Gastrocnemius medialis (tissue), 4 donors: ENCODE results near the gene BNIP5. TPM values are rescaled to one million over a fixed set of nuclear protein-coding genes. Genes with fewer than 3 reads are reported as not detected.

ENCODE experiments used
- ATAC-seq, 2 donors: fragments of 150-250 bp; one replicate each; pipeline ENCODE4 v1.9.1; 2016
- DNase-seq, 2 donors: peaks; one replicate each; pipeline ENCODE4 v3.0.0-alpha.2; 2019
- H3K27ac ChIP-seq, 4 donors: fragments of 200-600 bp; sonication (generic); 1 replicate in 1 of 4; 2 replicates in 3 of 4; pipeline ENCODE4 v1.5.1; 2016 to 2018; ENCODE audit warnings: mild to moderate bottlenecking in 2 of 4, moderate library complexity in 1 of 4
- H3K27me3 ChIP-seq, 3 donors: fragments of 200-600 bp; sonication (generic) in 2 of 3; 1 replicate in 1 of 3; 2 replicates in 2 of 3; pipeline versions ENCODE4 v1.5.1 to v1.6.0; 2016 to 2019; ENCODE audit warnings: mild to moderate bottlenecking in 1 of 3, moderate library complexity in 1 of 3
- H3K36me3 ChIP-seq, 2 donors: fragments of 200-600 bp; sonication (generic) in 1 of 2; one replicate each; pipeline ENCODE4 v1.5.1; 2017 to 2018
- H3K4me1 ChIP-seq, 2 donors: fragments of 200-600 bp; sonication (generic) in 1 of 2; one replicate each; pipeline ENCODE4 v1.5.1; 2016 to 2017; ENCODE audit warnings: mild to moderate bottlenecking in 2 of 2
- H3K4me3 ChIP-seq, 4 donors: fragments of 200-600 bp; sonication (generic) in 3 of 4; 1 replicate in 1 of 4; 2 replicates in 3 of 4; pipeline ENCODE4 v1.5.1; 2016 to 2019; ENCODE audit warnings: mild to moderate bottlenecking in 2 of 4
- H3K9me3 ChIP-seq, 3 donors: fragments of 200-600 bp; sonication (generic) in 2 of 3; 1 replicate in 1 of 3; 2 replicates in 2 of 3; pipeline ENCODE4 v1.5.1; 2016 to 2019
- POLR2A ChIP-seq, 2 donors: fragments of 450-650 bp; IDR thresholded peaks; one replicate each; pipeline ENCODE4 v1.6.1; 2017; ENCODE audit warnings: antibody characterized with exemption in 2 of 2, mild to moderate bottlenecking in 2 of 2, moderate library complexity in 2 of 2
- in situ Hi-C, 4 donors: fragments of 200-750 bp; cut with MboI; loops; one replicate each; pipeline versions ENCODE4 v1.15.0 to v1.8.0; 2017; ENCODE audit warnings: low sequenced_read_pairs in 4 of 4
- intact Hi-C: fragments of 100-400 bp; cut with DNase I; formaldehyde crosslinking; loops from one replicate; pipeline ENCODE4 v1.15.1; 2023; ENCODE audit warnings: low total_unique reads
- total RNA-seq, 4 donors: library from RNA; depleted of rRNA; stranded (reverse); fragments of >200 nt; gene quantifications; one replicate each; pipeline versions ENCODE4 v1.1.0 to v1.2.3, GENCODE V29; 2016
- TF ChIP-seq, protein P1 (sequence below), 5 experiments: fragments of 450-650 bp in 3 of 5; fragments of 200-600 bp in 2 of 5; sonication (generic) in 2 of 5; IDR thresholded peaks in 4 of 5; conservative IDR thresholded peaks in 1 of 5; 1 replicate in 4 of 5; 2 replicates in 1 of 5; pipeline ENCODE4 v1.5.1; 2016 to 2019; ENCODE audit warnings: antibody characterized with exemption in 5 of 5, mild to moderate bottlenecking in 3 of 5, moderate library complexity in 3 of 5

Gene BNIP5, protein sequence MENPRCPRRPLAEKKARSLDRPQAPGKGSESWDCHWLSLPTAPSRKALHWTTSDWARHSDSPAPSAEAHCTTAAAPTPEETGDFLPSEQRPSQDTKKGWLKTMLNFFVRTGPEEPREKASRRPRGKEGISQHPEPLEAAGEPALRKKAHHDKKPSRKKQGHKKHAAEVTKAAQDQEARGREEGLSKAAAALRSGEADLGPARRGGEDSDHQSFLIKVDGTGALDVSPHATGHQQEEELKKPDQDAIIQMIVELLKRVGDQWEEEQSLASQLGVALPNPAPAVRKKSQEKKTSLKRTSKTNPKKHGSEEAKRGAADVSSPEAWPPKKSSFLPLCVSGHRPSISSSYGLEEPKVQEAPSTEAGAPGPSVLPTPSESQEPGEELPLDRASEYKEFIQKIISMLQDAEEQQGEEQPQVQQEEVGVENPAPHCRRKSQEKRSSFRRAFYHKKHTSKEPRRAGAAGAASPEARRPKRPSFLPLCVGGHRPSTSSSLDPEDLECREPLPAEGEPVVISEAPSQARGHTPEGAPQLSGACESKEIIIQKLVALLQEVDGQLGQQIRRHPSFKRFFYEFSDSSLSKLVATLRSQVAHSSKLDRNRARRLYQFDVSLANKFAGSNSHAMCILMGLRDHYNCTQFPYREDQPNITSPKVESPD
- not detected for total RNA-seq

DNA sequence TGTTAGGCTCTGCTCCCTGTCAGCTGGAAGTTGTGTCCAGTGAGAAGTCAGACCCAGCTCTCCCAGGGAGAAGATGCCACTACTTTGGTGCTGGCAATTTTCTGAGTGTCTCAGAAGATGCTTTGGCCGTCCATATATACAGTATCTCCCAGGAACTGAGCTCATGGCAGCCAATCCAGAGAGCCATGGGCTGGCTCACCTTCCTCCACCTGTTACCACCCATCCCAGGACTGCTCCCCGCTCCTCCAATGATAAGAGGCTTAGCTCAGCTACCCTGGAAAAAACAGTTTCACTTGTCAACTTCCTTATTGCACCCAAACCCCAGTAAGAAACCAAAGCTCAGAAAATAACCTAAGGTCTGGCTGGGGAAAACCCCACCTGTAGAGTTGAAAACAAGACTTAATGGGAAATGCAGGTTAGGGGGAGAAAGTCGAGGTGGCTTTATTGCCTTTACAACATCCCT lies at the start of gene BNIP5:
BNIP5 (minus strand) TSS at position 110 of the 463 bp plus-strand sequence. CDS start 6,198 bp downstream, outside the sequence.
- in situ Hi-C loops (no loop called here), intact Hi-C loops (no loop called here)
- TF ChIP-seq POLR2A (IDR thresholded peaks at IDR 0.05) = no peak
- TF ChIP-seq, protein P1, sequence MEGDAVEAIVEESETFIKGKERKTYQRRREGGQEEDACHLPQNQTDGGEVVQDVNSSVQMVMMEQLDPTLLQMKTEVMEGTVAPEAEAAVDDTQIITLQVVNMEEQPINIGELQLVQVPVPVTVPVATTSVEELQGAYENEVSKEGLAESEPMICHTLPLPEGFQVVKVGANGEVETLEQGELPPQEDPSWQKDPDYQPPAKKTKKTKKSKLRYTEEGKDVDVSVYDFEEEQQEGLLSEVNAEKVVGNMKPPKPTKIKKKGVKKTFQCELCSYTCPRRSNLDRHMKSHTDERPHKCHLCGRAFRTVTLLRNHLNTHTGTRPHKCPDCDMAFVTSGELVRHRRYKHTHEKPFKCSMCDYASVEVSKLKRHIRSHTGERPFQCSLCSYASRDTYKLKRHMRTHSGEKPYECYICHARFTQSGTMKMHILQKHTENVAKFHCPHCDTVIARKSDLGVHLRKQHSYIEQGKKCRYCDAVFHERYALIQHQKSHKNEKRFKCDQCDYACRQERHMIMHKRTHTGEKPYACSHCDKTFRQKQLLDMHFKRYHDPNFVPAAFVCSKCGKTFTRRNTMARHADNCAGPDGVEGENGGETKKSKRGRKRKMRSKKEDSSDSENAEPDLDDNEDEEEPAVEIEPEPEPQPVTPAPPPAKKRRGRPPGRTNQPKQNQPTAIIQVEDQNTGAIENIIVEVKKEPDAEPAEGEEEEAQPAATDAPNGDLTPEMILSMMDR (IDR thresholded peaks at IDR 0.05 in 4 of 5, conservative IDR thresholded peaks at IDR 0.05 in 1 of 5) = no peak
- Histone ChIP-seq H3K9me3 (no peaks in the 10 kb centered on the region), H3K4me1 (peaks cover 0 to 4% of the 10 kb centered on the region in 2 donors), H3K36me3 (no peaks in the 10 kb centered on the region), H3K4me3 (no peak within 1 kb of the TSS), H3K27me3 (peaks cover 24 to 35% (median 32%) of the 10 kb centered on the region in 3 donors), H3K27ac (no peak within 1 kb of the TSS)
- ATAC-seq = no peak
- no peak for DNase-seq

DNA sequence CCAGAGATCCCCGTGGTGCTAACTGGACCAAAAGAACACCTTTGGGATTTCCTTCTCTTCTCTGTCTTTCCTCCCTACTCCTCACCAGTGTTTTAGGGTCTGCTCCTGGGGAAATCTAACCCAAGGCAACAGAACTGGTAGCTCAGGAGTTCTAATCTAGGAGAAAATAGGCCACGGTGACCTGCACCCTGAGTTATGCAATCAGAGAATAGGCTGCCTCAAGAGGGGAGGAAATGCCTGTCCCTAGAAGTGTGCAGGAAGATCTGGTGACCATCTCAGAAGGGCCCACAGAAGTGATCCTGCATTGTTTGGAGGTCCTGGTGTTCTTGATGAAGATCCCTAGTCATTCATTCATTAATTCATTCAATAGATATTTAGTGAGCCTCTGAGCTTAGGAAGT lies 47.4 kb upstream of the BNIP5 start:
- peaks cover 11 to 25% of the 10 kb centered on the region in 2 donors for H3K4me1 ChIP-seq
- DNase-seq (no peak), ATAC-seq (no peak)
- in situ Hi-C loops = no loop called here
- H3K36me3 ChIP-seq = no peaks in the 10 kb centered on the region
- intact Hi-C loops = no loop called here
- no peak overlapping the region for H3K4me3 ChIP-seq
- H3K27me3 ChIP-seq = peaks cover 25 to 37% (median 28%) of the 10 kb centered on the region in 3 donors
- TF ChIP-seq, protein P1 (IDR thresholded peaks at IDR 0.05 in 4 of 5, conservative IDR thresholded peaks at IDR 0.05 in 1 of 5) = no peak
- no peak for TF ChIP-seq POLR2A (IDR thresholded peaks at IDR 0.05)
- no peaks in the 10 kb centered on the region for H3K9me3 ChIP-seq
- H3K27ac ChIP-seq = no peak overlapping the region

DNA sequence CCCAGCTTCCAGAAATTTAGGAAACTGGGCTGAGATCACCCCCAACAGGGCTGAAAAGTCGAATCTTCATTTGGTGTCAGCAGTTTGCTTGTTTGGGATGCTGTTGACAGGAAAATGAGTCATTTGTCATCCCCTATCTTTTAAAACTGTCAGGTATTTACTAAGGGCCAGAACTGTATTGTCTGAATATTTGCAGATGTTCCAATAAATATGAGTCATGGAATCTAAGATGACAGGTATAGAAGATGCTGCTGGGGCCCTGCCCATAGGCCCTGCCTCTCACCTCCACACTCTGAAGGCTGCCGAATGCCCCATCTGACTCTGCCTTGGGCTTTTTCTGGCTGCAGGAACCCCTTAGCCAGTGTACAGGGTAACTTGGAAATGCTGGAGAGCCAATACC lies 46.9 kb upstream of the BNIP5 start:
- H3K27ac ChIP-seq = no peak overlapping the region
- no peaks in the 10 kb centered on the region for H3K36me3 ChIP-seq
- TF ChIP-seq POLR2A (IDR thresholded peaks at IDR 0.05) = no peak
- TF ChIP-seq, protein P1 (IDR thresholded peaks at IDR 0.05 in 4 of 5, conservative IDR thresholded peaks at IDR 0.05 in 1 of 5) = no peak
- no peaks in the 10 kb centered on the region for H3K9me3 ChIP-seq
- ATAC-seq = no peak
- no peak for DNase-seq
- intact Hi-C loops (no loop called here), in situ Hi-C loops (no loop called here)
- peaks cover 11 to 25% of the 10 kb centered on the region in 2 donors for H3K4me1 ChIP-seq
- H3K4me3 ChIP-seq = no peak overlapping the region
- H3K27me3 ChIP-seq = peaks cover 25 to 37% (median 28%) of the 10 kb centered on the region in 3 donors

DNA sequence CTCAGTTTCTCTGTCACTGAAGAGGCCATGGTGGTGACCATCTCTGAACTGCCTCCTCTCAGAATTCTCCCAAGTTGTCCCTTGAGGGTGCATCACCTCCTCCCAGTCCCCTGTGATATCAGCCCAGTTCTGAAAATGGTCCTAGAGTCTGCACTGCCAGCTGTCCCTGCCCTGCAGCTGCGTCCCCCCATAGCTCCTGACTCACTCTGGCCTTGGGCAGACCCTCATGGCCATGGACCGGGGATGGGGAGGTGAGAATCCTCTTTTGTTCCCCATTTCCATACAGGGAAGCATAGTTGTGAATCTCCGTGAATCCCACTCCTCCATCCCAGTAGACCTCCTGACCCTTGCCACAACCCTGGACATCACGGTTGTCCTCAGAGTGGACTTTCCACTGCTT lies 46.3 kb upstream of the BNIP5 start:
- no peak overlapping the region for H3K4me3 ChIP-seq
- DNase-seq (no peak), ATAC-seq (no peak)
- in situ Hi-C loops (no loop called here), intact Hi-C loops (no loop called here)
- peaks cover 11 to 22% of the 10 kb centered on the region in 2 donors for H3K4me1 ChIP-seq
- no peak for TF ChIP-seq POLR2A (IDR thresholded peaks at IDR 0.05)
- TF ChIP-seq, protein P1 (IDR thresholded peaks at IDR 0.05 in 4 of 5, conservative IDR thresholded peaks at IDR 0.05 in 1 of 5) = no peak
- peaks cover 25 to 37% (median 28%) of the 10 kb centered on the region in 3 donors for H3K27me3 ChIP-seq
- no peak overlapping the region for H3K27ac ChIP-seq
- no peaks in the 10 kb centered on the region for H3K36me3 ChIP-seq
- H3K9me3 ChIP-seq = no peaks in the 10 kb centered on the region
